ENCODE measurements around the gene HNRNPUL1. TPM values are rescaled to one million over a fixed set of nuclear protein-coding genes. Genes with fewer than 3 reads are reported as not detected.

The HNRNPUL1 gene
- total and polyA plus RNA-seq, 9 of the 15 experiments (the other 6 are each of a cell fraction or from before 2014, with no cell fraction given): 7.3 to 211 (median 85.0) TPM

DNA sequence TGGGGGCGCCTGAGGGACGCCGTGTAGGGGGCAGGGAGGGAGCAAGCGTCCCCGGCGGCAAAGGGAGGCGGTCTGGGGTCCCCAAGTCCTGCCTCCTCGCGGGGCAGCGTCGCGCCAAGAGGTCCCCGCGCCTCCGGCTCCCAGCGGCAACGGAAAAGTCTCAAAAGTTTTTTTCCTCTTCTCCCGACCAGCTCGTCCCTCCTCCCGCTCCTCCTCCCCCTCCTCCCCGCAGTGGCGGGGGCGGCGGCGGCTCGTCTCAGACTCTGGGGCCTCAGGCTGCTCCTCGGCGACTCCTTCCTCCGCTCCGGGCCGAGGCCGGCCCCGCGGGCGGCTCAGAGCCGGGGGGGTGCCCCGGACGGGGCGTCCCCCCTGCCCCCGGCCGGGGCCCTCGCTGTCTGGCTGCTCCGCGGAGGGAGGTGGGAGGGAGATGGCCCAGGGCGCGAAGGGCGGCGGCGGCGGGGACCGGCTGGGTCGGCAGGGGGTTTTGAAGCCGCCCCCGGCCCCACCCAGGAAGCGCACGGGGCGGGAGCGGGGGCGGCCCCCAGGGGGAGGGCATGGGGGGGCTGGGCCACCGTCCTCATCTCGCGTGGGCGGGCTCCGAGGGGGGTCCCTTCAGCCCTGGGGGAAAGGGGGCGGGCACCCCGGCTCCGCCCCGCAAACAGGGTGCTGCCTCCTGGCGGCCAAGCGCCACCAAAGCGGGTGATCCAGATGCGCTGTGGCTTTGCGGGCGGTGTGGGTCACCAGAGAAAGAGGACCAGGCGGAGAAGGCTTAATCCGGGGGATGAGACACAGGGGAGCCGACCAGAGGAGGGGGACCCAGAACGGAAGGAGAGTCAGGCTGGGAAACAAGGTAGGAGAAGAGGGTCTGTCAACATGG lies 89.5 kb downstream of the HNRNPUL1 start, which contains the start of gene TGFB1 (continued):
- TF ChIP-seq, protein P1, sequence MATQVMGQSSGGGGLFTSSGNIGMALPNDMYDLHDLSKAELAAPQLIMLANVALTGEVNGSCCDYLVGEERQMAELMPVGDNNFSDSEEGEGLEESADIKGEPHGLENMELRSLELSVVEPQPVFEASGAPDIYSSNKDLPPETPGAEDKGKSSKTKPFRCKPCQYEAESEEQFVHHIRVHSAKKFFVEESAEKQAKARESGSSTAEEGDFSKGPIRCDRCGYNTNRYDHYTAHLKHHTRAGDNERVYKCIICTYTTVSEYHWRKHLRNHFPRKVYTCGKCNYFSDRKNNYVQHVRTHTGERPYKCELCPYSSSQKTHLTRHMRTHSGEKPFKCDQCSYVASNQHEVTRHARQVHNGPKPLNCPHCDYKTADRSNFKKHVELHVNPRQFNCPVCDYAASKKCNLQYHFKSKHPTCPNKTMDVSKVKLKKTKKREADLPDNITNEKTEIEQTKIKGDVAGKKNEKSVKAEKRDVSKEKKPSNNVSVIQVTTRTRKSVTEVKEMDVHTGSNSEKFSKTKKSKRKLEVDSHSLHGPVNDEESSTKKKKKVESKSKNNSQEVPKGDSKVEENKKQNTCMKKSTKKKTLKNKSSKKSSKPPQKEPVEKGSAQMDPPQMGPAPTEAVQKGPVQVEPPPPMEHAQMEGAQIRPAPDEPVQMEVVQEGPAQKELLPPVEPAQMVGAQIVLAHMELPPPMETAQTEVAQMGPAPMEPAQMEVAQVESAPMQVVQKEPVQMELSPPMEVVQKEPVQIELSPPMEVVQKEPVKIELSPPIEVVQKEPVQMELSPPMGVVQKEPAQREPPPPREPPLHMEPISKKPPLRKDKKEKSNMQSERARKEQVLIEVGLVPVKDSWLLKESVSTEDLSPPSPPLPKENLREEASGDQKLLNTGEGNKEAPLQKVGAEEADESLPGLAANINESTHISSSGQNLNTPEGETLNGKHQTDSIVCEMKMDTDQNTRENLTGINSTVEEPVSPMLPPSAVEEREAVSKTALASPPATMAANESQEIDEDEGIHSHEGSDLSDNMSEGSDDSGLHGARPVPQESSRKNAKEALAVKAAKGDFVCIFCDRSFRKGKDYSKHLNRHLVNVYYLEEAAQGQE (IDR thresholded peaks at IDR 0.05; ENCODE audit: borderline replicate concordance): peak; percentile 44
- TF ChIP-seq, protein P1 (CRISPR knock-in tag; IDR thresholded peaks at IDR 0.05; ENCODE audit: low read depth): no peak; the same call in 1 of the 2 replicates
- TF ChIP-seq HDAC2 (IDR thresholded peaks at IDR 0.05) (no peak), MEF2D (tag; conservative IDR thresholded peaks at IDR 0.05; ENCODE audit: low read depth) (no peak), SMAD2 (IDR thresholded peaks at IDR 0.05; ENCODE audit: low read depth, low read length) (no peak), TCF7L2 (IDR thresholded peaks at IDR 0.05; ENCODE audit: low read depth, low read length) (no peak), MCM7 (IDR thresholded peaks at IDR 0.05) (no peak), KLF16 (IDR thresholded peaks at IDR 0.05) (0 out of 2 replicates have a peak, but pooled peaks have one; percentile 10), PHB (CRISPR knock-in tag; IDR thresholded peaks at IDR 0.05) (no peak), GTF2E2 (tag; IDR thresholded peaks at IDR 0.05) (no peak), ZC3H4 (CRISPR knock-in tag; IDR thresholded peaks at IDR 0.05; ENCODE audit: borderline replicate concordance) (no peak), NRF1 (conservative IDR thresholded peaks at IDR 0.05 in 1 of 2, IDR thresholded peaks at IDR 0.05 in 1 of 2) (no peak; a peak in 1 of 4 replicates), ZNF778 (CRISPR knock-in tag; IDR thresholded peaks at IDR 0.05) (no peak), POLR3G (IDR thresholded peaks at IDR 0.05; ENCODE audit: extremely low read depth, insufficient read length, insufficient replicate concordance) (no peak), ZNF175 (CRISPR knock-in tag; IDR thresholded peaks at IDR 0.05; ENCODE audit: low read depth) (no peak), SNIP1 (IDR thresholded peaks at IDR 0.05; ENCODE audit: low read depth) (no peak), FOXK1 (CRISPR knock-in tag; IDR thresholded peaks at IDR 0.05; ENCODE audit: borderline replicate concordance) (no peak)
- TF ChIP-seq, protein P2, sequence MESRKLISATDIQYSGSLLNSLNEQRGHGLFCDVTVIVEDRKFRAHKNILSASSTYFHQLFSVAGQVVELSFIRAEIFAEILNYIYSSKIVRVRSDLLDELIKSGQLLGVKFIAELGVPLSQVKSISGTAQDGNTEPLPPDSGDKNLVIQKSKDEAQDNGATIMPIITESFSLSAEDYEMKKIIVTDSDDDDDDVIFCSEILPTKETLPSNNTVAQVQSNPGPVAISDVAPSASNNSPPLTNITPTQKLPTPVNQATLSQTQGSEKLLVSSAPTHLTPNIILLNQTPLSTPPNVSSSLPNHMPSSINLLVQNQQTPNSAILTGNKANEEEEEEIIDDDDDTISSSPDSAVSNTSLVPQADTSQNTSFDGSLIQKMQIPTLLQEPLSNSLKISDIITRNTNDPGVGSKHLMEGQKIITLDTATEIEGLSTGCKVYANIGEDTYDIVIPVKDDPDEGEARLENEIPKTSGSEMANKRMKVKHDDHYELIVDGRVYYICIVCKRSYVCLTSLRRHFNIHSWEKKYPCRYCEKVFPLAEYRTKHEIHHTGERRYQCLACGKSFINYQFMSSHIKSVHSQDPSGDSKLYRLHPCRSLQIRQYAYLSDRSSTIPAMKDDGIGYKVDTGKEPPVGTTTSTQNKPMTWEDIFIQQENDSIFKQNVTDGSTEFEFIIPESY (CRISPR knock-in tag; IDR thresholded peaks at IDR 0.05): peak; percentile 18; the same call in 1 of the 2 replicates

Measured in K562 (cell line).